ENCODE data around the gene CACNA1H. TPM values are rescaled to one million over a fixed set of nuclear protein-coding genes. Genes with fewer than 3 reads are reported as not detected.

CACNA1H gene
- total RNA-seq, 1 donor from 2014 or later = 42.8 TPM

DNA sequence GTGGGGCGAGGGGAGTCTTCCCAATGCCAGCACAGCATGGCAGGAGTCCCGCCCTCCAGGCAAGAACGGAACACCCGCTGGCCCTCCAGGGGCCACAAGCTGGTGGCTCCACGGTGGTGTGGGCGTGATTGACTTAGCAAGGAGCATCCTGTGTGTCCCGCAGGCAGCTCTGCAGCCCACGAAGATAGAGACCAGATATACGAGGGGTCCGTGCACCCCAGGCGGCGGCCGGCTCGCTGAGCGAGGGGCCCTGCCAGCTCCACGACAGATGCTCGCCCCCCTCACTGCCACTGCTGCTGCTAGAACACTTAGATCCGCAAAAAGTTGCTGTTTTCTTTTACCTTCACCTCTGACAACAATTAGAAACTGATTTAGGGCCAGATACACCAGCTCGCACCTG lies 10.0 kb upstream of the CACNA1H start:
- peaks cover 10% of the 10 kb centered on the region for H3K27me3 Mint-ChIP-seq
- TF ChIP-seq, protein P1, sequence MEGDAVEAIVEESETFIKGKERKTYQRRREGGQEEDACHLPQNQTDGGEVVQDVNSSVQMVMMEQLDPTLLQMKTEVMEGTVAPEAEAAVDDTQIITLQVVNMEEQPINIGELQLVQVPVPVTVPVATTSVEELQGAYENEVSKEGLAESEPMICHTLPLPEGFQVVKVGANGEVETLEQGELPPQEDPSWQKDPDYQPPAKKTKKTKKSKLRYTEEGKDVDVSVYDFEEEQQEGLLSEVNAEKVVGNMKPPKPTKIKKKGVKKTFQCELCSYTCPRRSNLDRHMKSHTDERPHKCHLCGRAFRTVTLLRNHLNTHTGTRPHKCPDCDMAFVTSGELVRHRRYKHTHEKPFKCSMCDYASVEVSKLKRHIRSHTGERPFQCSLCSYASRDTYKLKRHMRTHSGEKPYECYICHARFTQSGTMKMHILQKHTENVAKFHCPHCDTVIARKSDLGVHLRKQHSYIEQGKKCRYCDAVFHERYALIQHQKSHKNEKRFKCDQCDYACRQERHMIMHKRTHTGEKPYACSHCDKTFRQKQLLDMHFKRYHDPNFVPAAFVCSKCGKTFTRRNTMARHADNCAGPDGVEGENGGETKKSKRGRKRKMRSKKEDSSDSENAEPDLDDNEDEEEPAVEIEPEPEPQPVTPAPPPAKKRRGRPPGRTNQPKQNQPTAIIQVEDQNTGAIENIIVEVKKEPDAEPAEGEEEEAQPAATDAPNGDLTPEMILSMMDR (IDR thresholded peaks at IDR 0.05; ENCODE audit: unreplicated experiment) = no peak
- H3K27ac Mint-ChIP-seq = no peak overlapping the region
- DNase-seq (ENCODE audit: low spot score, unreplicated experiment) = no peak
- peaks cover 2% of the 10 kb centered on the region for H3K4me1 Mint-ChIP-seq (ENCODE audit: low read depth)
- H3K9me3 Mint-ChIP-seq (ENCODE audit: low read depth) = no peaks in the 10 kb centered on the region
- no peak overlapping the region for H3K4me3 Mint-ChIP-seq (ENCODE audit: low read depth)
- H3K36me3 Mint-ChIP-seq (ENCODE audit: insufficient read depth) = no peaks in the 10 kb centered on the region

DNA sequence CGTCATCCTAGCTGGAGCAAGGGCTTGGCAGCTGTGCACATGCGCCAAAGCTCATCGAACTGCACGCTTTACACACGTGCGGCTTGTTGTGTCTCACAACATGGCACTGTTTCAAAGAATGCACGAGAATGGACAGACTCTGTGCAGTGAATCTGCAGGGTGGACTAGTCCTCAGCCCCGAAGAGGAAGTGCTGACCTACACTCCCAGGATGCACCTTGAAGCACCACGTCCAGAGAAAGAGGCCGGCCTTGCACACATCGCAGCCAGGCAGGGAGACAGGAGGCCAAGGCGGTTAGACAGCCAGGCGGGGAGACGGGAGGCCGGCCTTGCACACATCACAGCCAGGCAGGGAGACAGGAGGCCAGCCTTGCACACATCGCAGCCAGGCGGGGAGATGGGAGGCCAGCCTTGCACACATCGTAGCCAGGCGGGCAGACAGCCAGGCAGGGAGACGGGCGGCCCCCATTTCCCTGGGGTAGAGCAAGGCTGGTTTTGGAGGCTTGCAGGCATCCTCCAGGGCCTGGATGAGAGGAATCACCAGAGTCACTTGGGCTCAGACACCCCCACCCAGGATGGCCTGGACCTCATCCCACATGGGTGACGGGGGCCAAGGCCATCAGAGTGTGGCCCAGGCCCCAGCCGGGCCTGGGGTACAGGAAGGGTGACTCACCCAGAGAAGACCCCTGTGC lies 9.0 kb upstream of the CACNA1H start:
- Mint-ChIP-seq H3K36me3 (ENCODE audit: insufficient read depth) (no peaks in the 10 kb centered on the region), H3K27me3 (peaks cover 10% of the 10 kb centered on the region), H3K27ac (no peak overlapping the region), H3K9me3 (ENCODE audit: low read depth) (no peaks in the 10 kb centered on the region), H3K4me1 (ENCODE audit: low read depth) (peaks cover 2% of the 10 kb centered on the region), H3K4me3 (ENCODE audit: low read depth) (no peak overlapping the region)
- TF ChIP-seq, protein P1 (IDR thresholded peaks at IDR 0.05; ENCODE audit: unreplicated experiment) = no peak
- DNase-seq (ENCODE audit: low spot score, unreplicated experiment) = no peak

DNA sequence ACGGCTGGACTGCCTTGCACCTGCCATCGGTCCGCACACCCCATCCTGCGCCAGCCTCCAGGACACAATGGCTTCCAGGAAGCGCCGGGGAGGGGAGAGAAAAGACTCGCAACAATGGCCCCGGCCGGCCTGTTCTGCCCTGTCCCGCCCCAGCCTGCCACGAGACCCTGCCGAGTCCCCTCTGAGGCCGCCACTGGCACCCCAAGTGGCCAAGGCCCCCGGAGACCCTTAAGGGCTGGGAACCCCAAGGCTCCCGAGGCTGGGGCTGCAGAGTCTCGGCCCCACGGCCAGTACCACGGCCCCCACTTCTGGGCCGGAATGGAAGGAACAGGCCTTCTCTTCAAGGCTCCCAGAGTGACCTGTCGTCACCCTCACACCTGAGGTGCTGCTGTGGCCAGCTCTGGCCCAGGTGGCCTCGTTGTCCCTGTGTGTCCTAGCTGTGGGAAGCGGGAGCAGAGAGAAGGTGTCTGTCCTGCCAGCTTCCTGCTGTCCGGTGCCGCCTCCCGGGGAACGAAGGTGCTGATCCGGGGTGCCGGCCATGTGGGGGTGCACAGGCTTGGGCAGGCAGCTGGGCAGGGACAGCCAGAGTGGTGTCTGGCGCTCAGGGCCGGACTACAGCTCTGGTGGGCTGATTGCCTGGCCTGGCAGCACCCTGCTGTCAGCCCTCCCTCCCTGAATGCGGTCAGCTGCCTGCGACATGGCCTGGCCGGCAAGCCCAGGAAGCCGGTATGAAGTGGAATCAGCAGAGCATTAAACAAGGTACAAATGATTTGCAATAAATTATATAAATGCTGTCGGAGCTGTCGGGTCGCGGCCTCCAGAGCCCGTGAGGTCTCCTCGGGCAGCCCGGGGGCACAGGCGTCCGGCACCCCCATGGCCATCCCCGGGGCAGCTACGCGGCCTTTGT lies 8.2 kb upstream of the CACNA1H start:
- Mint-ChIP-seq H3K4me1 (ENCODE audit: low read depth) (peaks cover 2% of the 10 kb centered on the region), H3K27me3 (peaks cover 15% of the 10 kb centered on the region), H3K4me3 (ENCODE audit: low read depth) (no peak overlapping the region), H3K27ac (no peak overlapping the region), H3K36me3 (ENCODE audit: insufficient read depth) (no peaks in the 10 kb centered on the region), H3K9me3 (ENCODE audit: low read depth) (no peaks in the 10 kb centered on the region)
- TF ChIP-seq, protein P1 (IDR thresholded peaks at IDR 0.05; ENCODE audit: unreplicated experiment) = no peak
- no peak for DNase-seq (ENCODE audit: low spot score, unreplicated experiment)

DNA sequence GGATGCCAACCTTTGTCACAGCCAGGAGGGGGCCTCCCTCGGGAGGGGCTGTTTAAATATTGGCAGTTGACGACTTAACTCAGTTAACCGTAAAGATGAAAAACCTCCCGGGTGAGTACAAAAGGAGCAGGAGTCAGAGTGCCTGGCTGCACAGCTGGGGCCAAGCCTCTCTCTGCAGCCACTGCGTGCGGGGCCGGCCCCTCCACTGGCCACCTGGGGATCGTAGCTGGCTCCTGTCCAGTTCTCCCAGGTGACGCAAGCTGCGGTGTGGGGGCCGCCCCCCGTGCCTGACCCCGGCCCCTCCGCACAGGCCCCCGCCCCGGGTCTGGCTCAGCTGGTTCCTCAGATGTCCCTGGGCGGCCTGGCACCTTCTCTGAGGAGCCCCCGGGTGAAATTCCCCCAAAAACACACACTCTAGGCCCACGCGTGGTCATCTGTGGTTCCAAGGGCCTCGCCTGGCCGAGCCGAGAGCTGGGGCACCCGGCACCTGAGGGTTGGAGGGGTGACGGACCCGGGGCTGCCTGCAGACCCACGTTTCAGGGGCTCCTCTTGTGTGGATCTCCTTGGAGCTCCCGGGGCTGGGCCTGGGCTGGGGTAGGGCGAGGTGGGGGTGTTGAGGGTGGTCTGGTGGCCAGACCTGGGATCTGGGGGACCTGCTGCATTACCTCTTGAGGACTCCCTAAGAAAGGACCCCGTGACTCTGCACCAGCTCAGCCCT lies 7.4 kb upstream of the CACNA1H start:
- no peak overlapping the region for H3K27ac Mint-ChIP-seq
- no peak overlapping the region for H3K4me3 Mint-ChIP-seq (ENCODE audit: low read depth)
- no peaks in the 10 kb centered on the region for H3K9me3 Mint-ChIP-seq (ENCODE audit: low read depth)
- no peaks in the 10 kb centered on the region for H3K36me3 Mint-ChIP-seq (ENCODE audit: insufficient read depth)
- DNase-seq (ENCODE audit: low spot score, unreplicated experiment) = no peak
- peaks cover 17% of the 10 kb centered on the region for H3K27me3 Mint-ChIP-seq
- TF ChIP-seq, protein P1 (IDR thresholded peaks at IDR 0.05; ENCODE audit: unreplicated experiment) = no peak
- H3K4me1 Mint-ChIP-seq (ENCODE audit: low read depth) = peaks cover 2% of the 10 kb centered on the region

DNA sequence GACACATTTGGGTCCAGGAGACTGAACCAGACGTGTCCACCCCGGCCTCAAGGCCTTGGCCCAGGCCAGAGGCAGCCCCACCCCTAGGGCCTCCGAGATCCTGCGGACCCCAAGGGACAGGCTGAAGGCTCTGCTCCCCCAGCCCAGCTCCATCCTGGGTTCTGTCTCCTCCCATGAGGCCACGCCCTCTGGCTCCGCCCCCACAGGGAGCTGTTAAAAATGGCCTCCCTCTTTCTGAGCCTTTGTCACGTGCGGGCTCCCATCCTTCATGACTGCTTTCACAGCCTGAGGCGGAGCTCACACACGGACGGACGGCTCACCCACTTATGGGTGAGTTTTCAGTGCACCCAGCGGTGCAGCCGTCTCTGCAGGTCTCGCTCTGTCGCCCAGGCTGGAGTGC lies 6.5 kb upstream of the CACNA1H start:
- H3K36me3 Mint-ChIP-seq (ENCODE audit: insufficient read depth) = no peaks in the 10 kb centered on the region
- no peaks in the 10 kb centered on the region for H3K9me3 Mint-ChIP-seq (ENCODE audit: low read depth)
- TF ChIP-seq, protein P1 (IDR thresholded peaks at IDR 0.05; ENCODE audit: unreplicated experiment) = no peak
- peaks cover 2% of the 10 kb centered on the region for H3K4me1 Mint-ChIP-seq (ENCODE audit: low read depth)
- H3K27ac Mint-ChIP-seq = no peak overlapping the region
- no peak for DNase-seq (ENCODE audit: low spot score, unreplicated experiment)
- H3K27me3 Mint-ChIP-seq = peaks cover 19% of the 10 kb centered on the region
- no peak overlapping the region for H3K4me3 Mint-ChIP-seq (ENCODE audit: low read depth)

Measured in progenitor cell of endocrine pancreas (in vitro differentiated cells).